HepG2 (cell line): ENCODE results near the gene ZBTB46. TPM values are rescaled to one million over a fixed set of nuclear protein-coding genes. Genes with fewer than 3 reads are reported as not detected.

Experiments used
- ARID4A ChIP-seq: sonication (generic); formaldehyde crosslinking; IDR thresholded peaks from 2 replicates; pipeline ENCODE4 v1.5.0; 2020; ENCODE audit warnings: mild to moderate bottlenecking, missing genetic modification reagents, borderline replicate concordance
- CEBPZ ChIP-seq: IDR thresholded peaks from 2 replicates; pipeline ENCODE4 v1.6.1; 2012; ENCODE audit warnings: low read length, improper control_type of control experiment
- MLX ChIP-seq: IDR thresholded peaks from 2 replicates; pipeline ENCODE4 v1.6.1; 2016
- PBX2 ChIP-seq: IDR thresholded peaks from 2 replicates; pipeline ENCODE4 v1.6.1; 2016; ENCODE audit warnings: control low read depth
- ZBTB21 ChIP-seq: sonication (generic); formaldehyde crosslinking; IDR thresholded peaks from 2 replicates; pipeline ENCODE4 v1.4.0; 2020; ENCODE audit warnings: missing genetic modification reagents
- ZNF276 ChIP-seq: sonication (generic); formaldehyde crosslinking; IDR thresholded peaks from 2 replicates; pipeline ENCODE4 v1.4.0; 2020; ENCODE audit warnings: mild to moderate bottlenecking, low read depth, missing genetic modification reagents
- ZNF609 ChIP-seq: sonication (generic); formaldehyde crosslinking; IDR thresholded peaks from 2 replicates; pipeline ENCODE4 v1.4.0; 2020; ENCODE audit warnings: mild to moderate bottlenecking, missing genetic modification reagents, borderline replicate concordance
- ZNF678 ChIP-seq: sonication (generic); formaldehyde crosslinking; IDR thresholded peaks from 2 replicates; pipeline ENCODE4 v1.4.0; 2020; ENCODE audit warnings: mild to moderate bottlenecking, missing genetic modification reagents
- ZSCAN31 ChIP-seq: sonication (generic); formaldehyde crosslinking; IDR thresholded peaks from 2 replicates; pipeline ENCODE4 v1.5.0; 2020; ENCODE audit warnings: low read depth, mild to moderate bottlenecking, missing genetic modification reagents
- polyA plus RNA-seq, 8 experiments: library from polyadenylated mRNA; depleted of rRNA in 3 of 8; stranded (reverse) in 7 of 8; unstranded in 1 of 8; fragments of >200 nt; fragmentation: Illumina TruSeq in 4 of 8; extraction: Trizol in 4 of 8; gene quantifications; 2 replicates each; pipeline versions ENCODE4 v1.2.1 to v1.2.3, GENCODE V29; 2011 to 2016; ENCODE audit warnings: low read depth in 4 of 8, missing spikeins in 1 of 8, mixed read lengths in 1 of 8; ENCODE audit not compliant: insufficient read depth in 1 of 8
- total RNA-seq, 5 experiments: library from RNA; depleted of rRNA; stranded (reverse); fragments of >200 nt; fragmentation: Illumina TruSeq; extraction: Trizol; gene quantifications; 2 replicates each; pipeline ENCODE4 v1.2.3, GENCODE V29; 2016; ENCODE audit warnings: low read depth in 1 of 5

Gene ZBTB46
- total and polyA plus RNA-seq, 2 of the 13 experiments (the other 11 are each of a cell fraction or from before 2014, with no cell fraction given) = 1.6 to 13.5 TPM

GRCh38 chr20:63854069-63854765 is 23.2 kb upstream of the ZBTB46 start (continued):
- TF ChIP-seq ZNF609 (CRISPR knock-in tag) (peak; percentile 67), ZSCAN31 (CRISPR knock-in tag) (0 out of 2 replicates have a peak, but pooled peaks have one; percentile 5), MLX (CRISPR knock-in tag) (no peak), ZBTB21 (CRISPR knock-in tag) (no peak), ARID4A (peak; percentile 64; the same call in 1 of the 2 replicates), CEBPZ (no peak), ZNF276 (no peak), PBX2 (no peak), ZNF678 (CRISPR knock-in tag) (0 out of 2 replicates have a peak, but pooled peaks have one; percentile 60)
